ENCODE data around the gene CDH15.

GRCh38 chr16:89189358-89190025 is 17.9 kb downstream of the CDH15 start:
- TF ChIP-seq ZNF274 (IDR thresholded peaks at IDR 0.05; ENCODE audit: low read depth, low read length) (no peak), YY1 (IDR thresholded peaks at IDR 0.05; ENCODE audit: insufficient read depth, insufficient read length) (no peak), SUZ12 (IDR thresholded peaks at IDR 0.05; ENCODE audit: extremely low read depth, insufficient read depth, insufficient read length) (no peak)

All from NT2/D1 (cell line).